HG02870 (cell line): ENCODE measurements around the gene MICAL1.
A peak's percentile ranks its signal among the peaks of the same experiment; 100 is the strongest.
"Not testable (repeated sequence)": the region's sequence is repeated elsewhere in the genome, so short reads cannot be mapped to it uniquely, and the experiment has no call there.

Experiments used
- ATAC-seq: cut with Tn5 transposase; IDR thresholded peaks from one replicate; pipeline ENCODE4 v1.9.1; 2021; ENCODE audit warnings: mild to moderate bottlenecking, moderate library complexity; ENCODE audit not compliant: unreplicated experiment

Gene MICAL1

DNA sequence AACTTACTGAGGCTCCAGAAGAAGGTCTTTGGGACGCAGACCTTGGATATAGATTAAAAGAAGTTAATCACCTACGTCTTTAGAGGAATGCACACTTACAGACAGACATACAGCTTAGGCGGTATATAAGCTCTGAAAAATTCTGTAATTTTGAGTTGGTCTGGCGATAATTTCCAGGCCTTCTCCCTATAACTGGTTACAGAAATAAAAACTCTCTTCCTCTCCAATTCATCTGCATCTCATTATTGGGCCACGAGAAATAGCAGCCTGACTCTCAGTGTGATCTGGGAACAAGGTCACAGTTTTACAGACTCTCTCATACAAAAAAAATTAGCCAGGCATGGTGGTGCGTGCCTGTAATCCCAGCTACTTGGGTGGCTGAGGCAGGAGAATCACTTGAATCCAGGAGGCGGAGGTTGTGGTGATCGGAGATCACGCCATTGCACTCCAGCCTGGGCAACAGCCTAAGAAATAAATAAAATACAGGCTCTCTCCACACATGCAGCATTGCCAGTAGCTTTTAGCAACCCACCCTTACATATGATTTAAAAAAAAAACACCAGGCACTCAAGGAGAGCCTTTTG is 22.7 kb upstream of the MICAL1 start:
- no peak for ATAC-seq

DNA sequence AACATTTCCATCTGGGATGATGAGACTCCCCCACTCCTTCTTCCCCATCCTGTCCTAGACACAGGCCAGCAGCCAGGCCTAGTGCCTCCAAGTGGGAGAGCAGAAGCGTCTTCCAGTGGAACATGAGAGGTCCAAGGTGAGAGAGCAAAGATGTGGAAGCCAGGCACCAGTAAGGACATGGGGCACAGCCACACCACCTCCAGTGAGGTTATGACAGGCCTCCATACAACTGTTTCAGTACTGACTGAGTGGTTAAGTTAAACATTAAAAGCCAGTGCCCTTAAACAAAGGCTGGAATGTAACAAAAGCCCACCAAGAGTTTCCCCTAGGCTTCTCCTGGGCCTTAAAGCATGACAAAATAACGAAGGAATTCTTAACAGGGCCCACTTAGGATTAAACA is 22.2 kb upstream of the MICAL1 start:
- no peak for ATAC-seq

- ATAC-seq = no peak
Observed at GRCh38 chr6:109477184-109477583, 21.6 kb upstream of the MICAL1 start.

DNA sequence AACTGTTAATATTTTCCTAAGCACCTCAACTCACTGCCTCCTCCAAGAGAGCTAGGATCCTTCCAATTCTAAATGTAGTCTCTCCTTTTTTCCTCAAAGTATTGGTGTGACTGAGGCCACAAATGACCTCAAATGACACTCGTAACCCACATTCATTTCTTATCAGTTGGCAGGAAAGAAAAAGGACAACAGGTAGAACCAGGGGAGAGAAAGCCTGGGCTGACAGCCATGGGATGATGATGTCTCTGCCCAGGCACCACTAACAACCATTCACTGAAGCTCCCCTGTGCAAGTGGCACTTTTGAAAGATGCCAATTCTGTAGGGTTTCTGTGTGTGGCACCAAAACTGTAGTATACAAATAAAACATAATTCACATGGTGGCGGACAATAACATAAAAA is 20.1 kb upstream of the MICAL1 start:
- no peak for ATAC-seq

- no peak for ATAC-seq
Observed at GRCh38 chr6:109474995-109475394, 19.4 kb upstream of the MICAL1 start.

GRCh38 chr6:109473120-109473519 is 17.5 kb upstream of the MICAL1 start:
- no peak for ATAC-seq

GRCh38 chr6:109472132-109472995 is 16.8 kb upstream of the MICAL1 start:
- peak; percentile 50 for ATAC-seq

DNA sequence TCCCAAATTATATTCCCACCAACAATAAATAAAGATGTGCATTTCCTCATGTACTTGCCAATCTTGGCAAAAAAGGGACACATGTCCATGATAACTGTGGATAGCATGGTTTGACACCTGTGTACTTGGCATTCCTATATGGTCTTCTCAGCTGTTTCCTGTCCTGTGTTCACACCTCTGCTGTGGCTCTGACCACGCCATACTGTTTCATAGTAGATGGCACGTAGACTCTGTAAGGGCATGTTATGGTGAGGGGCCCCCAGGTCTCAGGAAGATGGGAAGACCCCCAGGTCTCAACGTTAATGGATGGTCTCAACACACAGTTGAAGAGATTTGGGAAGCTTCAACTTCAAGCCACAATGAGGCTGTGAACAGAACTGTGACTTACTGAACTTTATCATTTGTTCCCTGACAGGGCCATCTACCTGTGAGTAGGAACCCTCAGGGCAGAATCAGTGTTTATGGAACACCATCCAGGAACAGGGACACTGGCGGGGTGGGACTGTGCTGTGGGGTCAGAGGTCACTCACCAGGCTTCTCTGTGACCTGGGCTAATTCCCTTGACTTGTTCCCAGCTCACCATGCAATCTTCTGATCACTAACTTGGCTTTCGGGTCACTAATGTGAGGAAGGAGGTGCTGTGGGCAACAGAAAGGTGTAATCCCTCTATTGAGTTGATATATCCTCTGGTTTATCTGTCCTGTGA is 15.7 kb upstream of the MICAL1 start:
- ATAC-seq = no peak

- ATAC-seq = no peak
Observed at GRCh38 chr6:109469591-109470189, 14.1 kb upstream of the MICAL1 start.

GRCh38 chr6:109467696-109468095 is 12.1 kb upstream of the MICAL1 start:
- no peak for ATAC-seq

DNA sequence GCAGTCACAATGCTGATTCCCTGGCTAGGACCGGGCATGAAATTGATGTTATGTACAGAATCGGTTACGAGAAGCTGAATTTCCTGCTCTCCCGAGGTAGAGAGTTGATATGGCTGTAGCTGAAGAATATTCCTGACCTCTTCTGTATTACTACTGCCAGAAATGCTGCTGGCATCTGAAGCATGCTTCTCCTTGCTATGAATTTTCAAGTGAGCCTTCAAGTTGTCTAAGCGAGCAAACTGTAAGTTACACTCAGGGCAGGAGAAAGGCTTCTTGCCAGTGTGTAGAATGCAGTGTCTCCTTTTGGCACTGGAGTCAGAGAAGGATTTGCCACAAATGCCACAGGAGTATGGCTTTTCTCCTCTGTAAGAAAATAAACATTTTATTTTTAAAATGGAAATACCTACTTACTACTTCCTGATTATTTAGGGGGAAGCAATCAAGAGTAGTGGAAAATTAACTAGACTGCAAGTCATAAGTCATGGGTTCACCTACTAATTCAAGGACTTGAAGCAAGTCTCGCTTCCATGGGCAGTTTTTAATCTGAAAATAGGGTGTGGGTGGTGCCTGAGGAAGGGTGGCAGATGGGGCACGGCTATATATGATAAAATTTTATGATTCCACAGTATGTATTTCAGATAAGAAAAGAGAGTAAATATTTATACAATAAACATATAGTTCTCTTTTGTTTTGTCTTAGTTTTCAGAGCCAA is 10.8 kb upstream of the MICAL1 start:
- ATAC-seq = no peak

GRCh38 chr6:109465772-109466171 is 10.2 kb upstream of the MICAL1 start:
- ATAC-seq = no peak

GRCh38 chr6:109461733-109462526 is 6.4 kb upstream of the MICAL1 start:
- no peak for ATAC-seq

GRCh38 chr6:109461205-109461604 is 5.6 kb upstream of the MICAL1 start:
- ATAC-seq = not testable (repeated sequence)

DNA sequence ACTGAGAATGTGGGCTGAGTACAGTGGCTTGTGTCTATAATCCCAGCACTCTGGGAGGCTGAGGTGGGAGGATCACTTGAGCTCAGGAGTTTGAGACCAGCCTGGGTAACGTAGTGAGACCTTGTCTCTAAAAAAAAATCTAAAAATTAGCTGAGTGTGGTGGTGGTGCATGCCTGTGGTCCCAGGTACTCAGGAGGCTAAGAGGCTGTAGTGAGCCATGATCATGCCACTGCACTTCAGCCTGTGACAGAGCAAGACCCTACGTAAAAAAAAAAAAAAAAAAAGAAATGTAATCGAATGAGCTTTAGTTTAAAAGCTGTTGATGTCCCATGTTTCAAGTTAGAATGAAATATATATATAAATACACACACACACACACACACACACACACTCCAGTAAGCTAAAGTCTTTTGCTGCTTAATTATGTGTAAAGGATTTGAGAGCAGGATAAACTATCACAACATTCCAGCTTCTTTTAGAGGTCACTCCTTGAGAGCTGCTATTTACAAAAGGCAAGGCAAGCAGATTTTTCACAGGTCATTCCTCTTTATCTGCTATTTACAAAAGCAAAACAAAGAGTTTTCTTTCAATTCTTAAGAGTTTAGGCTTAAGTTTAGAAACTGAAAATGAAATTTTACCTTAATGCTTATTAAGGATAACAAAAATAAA is 4.7 kb upstream of the MICAL1 start:
- ATAC-seq = no peak

GRCh38 chr6:109458774-109459531 is 3.4 kb upstream of the MICAL1 start:
- ATAC-seq = peak; percentile 31

- ATAC-seq = no peak
Observed at GRCh38 chr6:109457562-109457996, 2.0 kb upstream of the MICAL1 start.

DNA sequence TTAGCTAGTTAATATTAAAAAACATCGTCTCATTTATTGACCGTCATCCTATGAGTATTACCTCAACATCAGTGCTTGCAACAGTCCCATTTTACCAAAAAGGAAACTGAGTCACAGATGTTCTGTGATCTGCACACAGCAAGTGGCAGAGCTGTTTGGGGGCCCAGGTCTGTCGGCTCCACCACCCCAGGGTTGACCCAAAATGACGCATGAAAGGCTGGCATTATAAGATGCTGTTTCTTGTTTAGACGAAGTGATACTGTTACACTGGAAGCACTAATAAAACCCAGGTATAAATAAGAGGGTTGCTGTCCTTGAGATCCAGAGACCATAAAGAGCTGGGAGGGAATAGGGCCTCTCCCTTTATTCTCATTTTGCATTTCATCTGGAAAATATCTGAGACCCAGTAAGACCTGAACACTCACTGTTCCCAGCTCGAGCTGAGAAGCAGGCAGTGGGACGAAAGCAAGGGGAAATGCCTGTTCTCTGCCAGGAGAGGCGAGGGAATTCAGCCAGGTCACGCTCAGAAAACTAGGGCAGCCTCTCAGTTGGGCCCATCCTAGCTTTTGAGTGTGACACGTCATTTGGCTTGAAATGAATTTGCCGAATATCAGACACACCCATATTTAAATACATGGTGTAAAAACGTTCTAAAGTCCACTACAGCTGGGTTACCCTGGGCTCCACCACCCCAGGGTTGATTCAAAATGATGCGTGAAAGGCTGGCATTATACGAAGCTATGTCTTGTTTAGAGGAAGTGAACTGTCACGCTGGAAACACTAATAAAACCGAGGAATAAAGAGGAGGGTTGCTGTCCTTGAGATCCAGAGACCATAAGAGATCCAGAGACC is 1.4 kb upstream of the MICAL1 start:
- no peak for ATAC-seq
